ENCODE measurements around the gene CAVIN1.
A peak's percentile ranks its signal among the peaks of the same experiment; 100 is the strongest.

CAVIN1 gene

DNA sequence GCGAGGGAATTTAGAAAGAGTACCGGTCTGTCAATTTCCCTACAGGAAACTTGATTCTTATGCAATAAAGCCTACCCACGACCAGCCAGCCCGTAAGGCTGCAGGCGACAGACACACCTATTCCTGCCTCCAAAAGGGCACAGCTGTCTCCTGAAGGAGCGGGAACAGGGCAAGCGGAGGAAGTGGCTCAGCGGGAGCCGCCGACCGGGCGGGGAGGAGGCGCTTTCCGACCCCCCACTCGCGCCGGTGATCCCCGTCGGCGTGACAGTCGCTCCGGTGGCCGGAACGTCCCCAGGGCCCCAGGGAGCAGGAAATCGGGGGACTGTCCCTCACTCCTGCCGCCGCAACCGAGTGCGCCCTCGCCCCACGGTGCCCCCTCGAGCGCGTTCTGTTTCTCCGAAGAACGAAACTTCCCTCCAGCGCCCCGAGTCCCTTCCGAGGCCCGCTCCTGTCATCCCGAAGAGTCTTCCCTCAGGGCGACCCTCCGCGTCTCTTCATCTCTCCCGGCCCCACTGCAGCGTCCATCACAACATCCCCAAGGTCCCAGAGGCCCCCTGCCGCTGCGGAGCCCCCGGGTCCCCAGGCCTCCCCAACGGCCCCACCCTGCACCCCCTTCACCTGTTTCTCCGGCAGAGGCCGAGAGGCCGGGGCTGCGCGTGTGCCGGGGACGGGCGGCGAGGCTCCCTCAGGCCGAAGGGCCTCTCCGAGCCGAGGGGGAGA, 35.2 kb downstream of the CAVIN1 start:
- DNase-seq: peak; percentile 56
- H3K4me1 Mint-ChIP-seq: peaks cover 32% of the 10 kb centered on the region
- H3K36me3 Mint-ChIP-seq (ENCODE audit: low read depth): peaks cover 4% of the 10 kb centered on the region
- no peak for TF ChIP-seq CTCF (IDR thresholded peaks at IDR 0.05)
- H3K27me3 Mint-ChIP-seq (ENCODE audit: low read depth, poor library complexity): peaks cover 7% of the 10 kb centered on the region
- peak overlapping the region; percentile 86 for H3K27ac Mint-ChIP-seq
- H3K9me3 Mint-ChIP-seq: no peaks in the 10 kb centered on the region
- H3K4me3 Mint-ChIP-seq: peak overlapping the region; percentile 95

GRCh38 chr17:42386777-42387657, 36.0 kb downstream of the CAVIN1 start:
- H3K9me3 Mint-ChIP-seq: no peaks in the 10 kb centered on the region
- peaks cover 4% of the 10 kb centered on the region for H3K27me3 Mint-ChIP-seq (ENCODE audit: low read depth, poor library complexity)
- no peak for DNase-seq
- peak overlapping the region; percentile 95 for H3K4me3 Mint-ChIP-seq
- peaks cover 32% of the 10 kb centered on the region for H3K4me1 Mint-ChIP-seq
- no peak for TF ChIP-seq CTCF (IDR thresholded peaks at IDR 0.05)
- H3K27ac Mint-ChIP-seq: no peak overlapping the region
- H3K36me3 Mint-ChIP-seq (ENCODE audit: low read depth): peaks cover 9% of the 10 kb centered on the region

DNA sequence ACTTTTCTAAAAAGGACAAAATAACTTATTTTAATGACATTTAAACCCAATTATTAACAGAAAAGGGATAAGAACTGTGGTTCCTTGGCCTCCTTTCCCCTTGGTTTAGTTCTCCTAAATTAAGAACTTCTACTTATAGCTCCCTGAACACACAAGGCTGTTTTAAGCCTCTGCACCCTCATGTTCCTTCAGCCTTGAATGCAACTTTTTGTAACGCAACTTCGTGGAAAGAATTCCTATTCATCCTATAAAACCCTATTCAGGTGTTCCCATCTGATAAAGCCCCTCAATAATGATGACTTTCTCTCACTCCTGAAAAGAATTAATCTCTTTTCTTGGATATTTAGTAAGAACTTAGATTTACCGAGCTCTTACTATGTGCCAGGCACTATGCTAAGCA, 41.2 kb downstream of the CAVIN1 start:
- no peaks in the 10 kb centered on the region for H3K9me3 Mint-ChIP-seq
- peaks cover 4% of the 10 kb centered on the region for H3K27me3 Mint-ChIP-seq (ENCODE audit: low read depth, poor library complexity)
- no peak for TF ChIP-seq CTCF (IDR thresholded peaks at IDR 0.05)
- H3K27ac Mint-ChIP-seq: no peak overlapping the region
- H3K4me1 Mint-ChIP-seq: peaks cover 20% of the 10 kb centered on the region
- no peak overlapping the region for H3K4me3 Mint-ChIP-seq
- H3K36me3 Mint-ChIP-seq (ENCODE audit: low read depth): peaks cover 16% of the 10 kb centered on the region
- no peak for DNase-seq

GRCh38 chr17:42380935-42381334, 42.1 kb downstream of the CAVIN1 start:
- H3K36me3 Mint-ChIP-seq (ENCODE audit: low read depth): peaks cover 16% of the 10 kb centered on the region
- no peak for TF ChIP-seq CTCF (IDR thresholded peaks at IDR 0.05)
- no peak overlapping the region for H3K27ac Mint-ChIP-seq
- peaks cover 15% of the 10 kb centered on the region for H3K4me1 Mint-ChIP-seq
- H3K9me3 Mint-ChIP-seq: no peaks in the 10 kb centered on the region
- H3K4me3 Mint-ChIP-seq: no peak overlapping the region
- no peak for DNase-seq
- H3K27me3 Mint-ChIP-seq (ENCODE audit: low read depth, poor library complexity): peaks cover 4% of the 10 kb centered on the region

DNA sequence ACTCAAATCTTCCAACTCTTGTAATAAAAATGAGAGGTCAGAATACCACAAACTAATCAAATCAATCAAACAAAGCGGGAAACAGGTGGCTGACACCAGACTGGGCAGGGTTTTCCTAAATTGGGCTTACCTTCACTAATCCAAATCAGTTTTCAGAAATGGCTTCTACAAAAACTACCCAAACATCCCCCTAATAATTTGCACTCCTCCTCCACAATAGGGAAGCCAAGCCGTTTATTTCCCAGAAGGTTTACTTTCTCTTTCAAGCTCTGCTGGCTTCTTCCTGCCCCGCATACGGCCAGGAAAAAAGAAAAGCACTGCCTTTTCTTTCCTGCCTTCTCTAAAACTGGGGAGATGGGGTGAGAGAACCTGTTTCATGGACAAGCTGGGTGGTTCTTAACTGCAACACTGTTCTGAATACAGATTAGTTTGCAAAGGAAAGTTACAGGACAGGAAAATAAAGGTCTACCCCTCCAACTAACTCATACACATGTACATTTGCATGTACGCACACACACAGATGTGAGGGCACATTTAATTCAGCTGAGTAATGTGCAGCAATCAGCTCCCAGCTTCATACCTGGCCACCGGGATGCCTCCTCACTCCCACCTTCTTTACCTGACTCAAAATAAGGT, 44.0 kb downstream of the CAVIN1 start:
- H3K27me3 Mint-ChIP-seq (ENCODE audit: low read depth, poor library complexity): peaks cover 4% of the 10 kb centered on the region
- DNase-seq: no peak
- no peak overlapping the region for H3K4me3 Mint-ChIP-seq
- H3K27ac Mint-ChIP-seq: peak overlapping the region; percentile 95
- H3K9me3 Mint-ChIP-seq: no peaks in the 10 kb centered on the region
- no peak for TF ChIP-seq CTCF (IDR thresholded peaks at IDR 0.05)
- peaks cover 15% of the 10 kb centered on the region for H3K4me1 Mint-ChIP-seq
- H3K36me3 Mint-ChIP-seq (ENCODE audit: low read depth): peaks cover 12% of the 10 kb centered on the region

Measured in nephron progenitor cell (in vitro differentiated cells).